ENCODE data around the gene GRID1. TPM values are rescaled to one million over a fixed set of nuclear protein-coding genes. Genes with fewer than 3 reads are reported as not detected.

The GRID1 gene
- total RNA-seq, 1 experiment from 2014 or later: 5.6 TPM

GRCh38 chr10:86365346-86366032 lies 1.1 kb downstream of the GRID1 start:
- H3K9ac ChIP-seq (ENCODE audit: low read length): peak overlapping the region; percentile 55
- no TSS peak for BruUV-seq (replicated peaks)
- H4K20me1 ChIP-seq (ENCODE audit: insufficient read depth): no peaks in the 10 kb centered on the region
- DNase-seq (ENCODE audit: low read depth, low spot score) (no peak), ATAC-seq (peak; percentile 25)
- H3K27ac ChIP-seq (ENCODE audit: low read depth, low read length): no peak overlapping the region; the same call in 1 of the 2 replicates
- ChIA-PET CTCF (no interaction called here), RAD21 (ENCODE audit: low non-redundant PET in 1 of 2, low total read pairs in 2 of 2, uncharacterized antibody in 2 of 2, unreplicated experiment in 2 of 2) (no interaction called here), POLR2A (no interaction called here)
- H3K4me3 ChIP-seq (replicated peaks in 1 of 2; ENCODE audit: low read depth in 1 of 2, low read length in 2 of 2): peak overlapping the region; percentile 50 to 64
- H3K9me3 ChIP-seq (ENCODE audit: control insufficient read depth in 1 of 2, insufficient read depth in 1 of 2, low read depth in 1 of 2, low read length in 2 of 2): no peaks in the 10 kb centered on the region
- H3K4me2 ChIP-seq (ENCODE audit: low read length): peak overlapping the region; percentile 87
- no peaks in the 10 kb centered on the region for H3K36me3 ChIP-seq (ENCODE audit: control insufficient read depth in 1 of 2, insufficient read depth in 2 of 2, low read length in 2 of 2)
- H3K79me2 ChIP-seq (ENCODE audit: insufficient read depth, low read length): no peaks in the 10 kb centered on the region
- H2AFZ ChIP-seq (ENCODE audit: low read depth, low read length, poor library complexity, severe bottlenecking): no peak overlapping the region
- H3K27me3 ChIP-seq (ENCODE audit: insufficient read depth, low read length): no peaks in the 10 kb centered on the region
- H3K4me1 ChIP-seq (ENCODE audit: control insufficient read depth in 1 of 2, insufficient read depth in 2 of 2, low read length in 2 of 2): peaks cover 9 to 14% of the 10 kb centered on the region in 2 experiments; a peak in 3 of 4 replicates
- no peak for TF ChIP-seq EGR1 (IDR thresholded peaks at IDR 0.05; ENCODE audit: low read depth)
- peak; percentile 98 for TF ChIP-seq TCF7L2 (IDR thresholded peaks at IDR 0.05; ENCODE audit: borderline replicate concordance, extremely low read depth, insufficient read depth, insufficient read length)
- no peaks in the 10 kb centered on the region for H3K9me2 ChIP-seq (ENCODE audit: insufficient read depth)
- intact Hi-C loops (cut with micrococcal nuclease): no loop called here

DNA sequence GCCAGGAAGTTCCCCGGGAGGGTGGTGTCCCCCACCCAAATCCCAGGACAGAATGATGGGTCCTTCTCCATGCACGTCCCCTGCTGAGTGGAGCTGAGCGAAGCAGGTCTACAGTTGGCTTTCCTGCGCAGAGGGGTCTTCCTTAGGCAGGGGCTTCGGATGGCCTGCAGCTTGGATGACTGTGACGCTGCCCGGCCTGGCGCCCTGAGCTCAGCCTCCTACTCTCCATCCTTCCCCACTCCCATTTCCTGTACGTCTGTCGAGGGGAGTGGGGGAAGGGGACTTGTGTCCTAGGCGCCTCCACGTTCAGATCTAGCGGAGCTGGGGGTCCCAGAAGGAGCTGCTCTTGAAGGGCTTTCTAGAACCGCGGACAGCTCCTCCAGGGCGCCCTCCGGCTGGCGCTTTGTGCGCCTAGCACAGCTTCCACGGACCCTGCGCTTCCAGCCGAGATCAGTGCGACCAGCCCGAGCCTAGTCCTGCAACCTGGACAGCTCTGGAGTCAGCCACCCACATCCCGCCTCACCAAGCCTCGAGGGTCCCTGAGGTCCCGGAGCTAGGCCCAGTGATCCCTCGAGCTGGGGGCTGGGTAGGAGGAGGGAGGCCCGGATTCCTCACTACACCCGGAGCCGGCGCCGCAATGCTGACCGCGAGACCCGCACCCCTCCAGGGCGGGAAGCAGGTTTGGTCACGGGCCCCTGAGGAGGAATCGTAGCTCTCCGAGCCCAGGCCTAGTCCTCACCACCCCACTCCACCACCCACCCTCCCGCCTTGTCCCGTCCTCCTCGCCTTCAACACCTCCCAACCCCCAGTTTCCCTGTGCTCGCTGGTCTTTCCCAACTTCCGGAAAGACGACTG lies 1.9 kb downstream of the GRID1 start:
- intact Hi-C loops (cut with micrococcal nuclease): no loop called here
- no peak overlapping the region for H3K4me3 ChIP-seq (replicated peaks in 1 of 2; ENCODE audit: low read depth in 1 of 2, low read length in 2 of 2)
- no peak for ATAC-seq

More for the DNA sequence above, 1.9 kb downstream of the GRID1 start:
- H3K79me2 ChIP-seq (ENCODE audit: insufficient read depth, low read length): no peaks in the 10 kb centered on the region
- H3K4me2 ChIP-seq (ENCODE audit: low read length): no peak overlapping the region
- no peak for DNase-seq (ENCODE audit: low read depth, low spot score)
- peaks cover 9 to 14% of the 10 kb centered on the region in 2 experiments; a peak in 3 of 4 replicates for H3K4me1 ChIP-seq (ENCODE audit: control insufficient read depth in 1 of 2, insufficient read depth in 2 of 2, low read length in 2 of 2)
- ChIA-PET CTCF (no interaction called here), RAD21 (ENCODE audit: low non-redundant PET in 1 of 2, low total read pairs in 2 of 2, uncharacterized antibody in 2 of 2, unreplicated experiment in 2 of 2) (no interaction called here), POLR2A (no interaction called here)
- TF ChIP-seq CEBPB (IDR thresholded peaks at IDR 0.05; ENCODE audit: low read depth): no peak
- no peak for TF ChIP-seq EGR1 (IDR thresholded peaks at IDR 0.05; ENCODE audit: low read depth)
- no peak for TF ChIP-seq SIN3A (IDR thresholded peaks at IDR 0.05; ENCODE audit: low read depth)
- TF ChIP-seq EZH2phosphoT487 (IDR thresholded peaks at IDR 0.05; ENCODE audit: borderline replicate concordance): no peak
- no peak overlapping the region for H3K27ac ChIP-seq (ENCODE audit: low read depth, low read length)
- H2AFZ ChIP-seq (ENCODE audit: low read depth, low read length, poor library complexity, severe bottlenecking): no peak overlapping the region
- H3K9me2 ChIP-seq (ENCODE audit: insufficient read depth): no peaks in the 10 kb centered on the region
- no peaks in the 10 kb centered on the region for H4K20me1 ChIP-seq (ENCODE audit: insufficient read depth)
- H3K9me3 ChIP-seq (ENCODE audit: control insufficient read depth in 1 of 2, insufficient read depth in 1 of 2, low read depth in 1 of 2, low read length in 2 of 2): no peaks in the 10 kb centered on the region
- no TSS peak for BruUV-seq (replicated peaks)
- no peak overlapping the region for H3K9ac ChIP-seq (ENCODE audit: low read length)
- no peaks in the 10 kb centered on the region for H3K36me3 ChIP-seq (ENCODE audit: control insufficient read depth in 1 of 2, insufficient read depth in 2 of 2, low read length in 2 of 2)
- no peaks in the 10 kb centered on the region for H3K27me3 ChIP-seq (ENCODE audit: insufficient read depth, low read length)

All from HCT116 (cell line).